GM18505 (cell line): ENCODE measurements around the gene CEP85L.

Source experiments
- ATAC-seq: cut with Tn5 transposase; IDR thresholded peaks from one replicate; pipeline ENCODE4 v1.9.1; 2021; ENCODE audit not compliant: unreplicated experiment
- POLR2A ChIP-seq: IDR thresholded peaks from 4 replicates; pipeline ENCODE4 v1.6.1; 2011; ENCODE audit warnings: borderline replicate concordance; ENCODE audit not compliant: insufficient read depth, insufficient read length; ENCODE audit errors: extremely low read depth

Gene CEP85L

GRCh38 chr6:118574051-118574865 lies 77.1 kb downstream of the CEP85L start:
- no peak for TF ChIP-seq POLR2A
- ATAC-seq, result no peak

GRCh38 chr6:118571121-118571520 lies 80.3 kb downstream of the CEP85L start:
- no peak for ATAC-seq
- TF ChIP-seq POLR2A, result no peak

GRCh38 chr6:118569498-118569897 lies 81.9 kb downstream of the CEP85L start:
- no peak for ATAC-seq
- no peak for TF ChIP-seq POLR2A

GRCh38 chr6:118567974-118568373 lies 83.4 kb downstream of the CEP85L start:
- ATAC-seq, result no peak
- no peak for TF ChIP-seq POLR2A

- ATAC-seq, result peak; percentile 98
- no peak for TF ChIP-seq POLR2A
These were observed 86.0 kb downstream of the CEP85L start for GRCh38 chr6:118565311-118565960.

GRCh38 chr6:118562959-118563358 lies 88.4 kb downstream of the CEP85L start:
- TF ChIP-seq POLR2A, result no peak
- no peak for ATAC-seq

- ATAC-seq, result no peak
- no peak for TF ChIP-seq POLR2A
These were observed 89.1 kb downstream of the CEP85L start for GRCh38 chr6:118562248-118562647.

- no peak for ATAC-seq
- no peak for TF ChIP-seq POLR2A
These were observed 91.7 kb downstream of the CEP85L start for GRCh38 chr6:118559659-118560058.

GRCh38 chr6:118558464-118559217 lies 92.8 kb downstream of the CEP85L start:
- ATAC-seq, result no peak

GRCh38 chr6:118554698-118555097 lies 96.7 kb downstream of the CEP85L start:
- ATAC-seq, result no peak
- no peak for TF ChIP-seq POLR2A

More at GRCh38 chr6:118558464-118559217, 92.8 kb downstream of the CEP85L start:
- TF ChIP-seq POLR2A, result no peak

GRCh38 chr6:118553132-118553531 lies 98.3 kb downstream of the CEP85L start:
- no peak for ATAC-seq
- no peak for TF ChIP-seq POLR2A

GRCh38 chr6:118551063-118552053 lies 100.0 kb downstream of the CEP85L start:
- TF ChIP-seq POLR2A, result no peak
- peak; percentile 95 for ATAC-seq
